ENCODE data around the gene ATP5F1A. TPM values are rescaled to one million over a fixed set of nuclear protein-coding genes. Genes with fewer than 3 reads are reported as not detected.
"Not testable (repeated sequence)": the region's sequence is repeated elsewhere in the genome, so short reads cannot be mapped to it uniquely, and the experiment has no call there.

ATP5F1A gene
- total RNA-seq, 1 donor from 2014 or later = 200 TPM

DNA sequence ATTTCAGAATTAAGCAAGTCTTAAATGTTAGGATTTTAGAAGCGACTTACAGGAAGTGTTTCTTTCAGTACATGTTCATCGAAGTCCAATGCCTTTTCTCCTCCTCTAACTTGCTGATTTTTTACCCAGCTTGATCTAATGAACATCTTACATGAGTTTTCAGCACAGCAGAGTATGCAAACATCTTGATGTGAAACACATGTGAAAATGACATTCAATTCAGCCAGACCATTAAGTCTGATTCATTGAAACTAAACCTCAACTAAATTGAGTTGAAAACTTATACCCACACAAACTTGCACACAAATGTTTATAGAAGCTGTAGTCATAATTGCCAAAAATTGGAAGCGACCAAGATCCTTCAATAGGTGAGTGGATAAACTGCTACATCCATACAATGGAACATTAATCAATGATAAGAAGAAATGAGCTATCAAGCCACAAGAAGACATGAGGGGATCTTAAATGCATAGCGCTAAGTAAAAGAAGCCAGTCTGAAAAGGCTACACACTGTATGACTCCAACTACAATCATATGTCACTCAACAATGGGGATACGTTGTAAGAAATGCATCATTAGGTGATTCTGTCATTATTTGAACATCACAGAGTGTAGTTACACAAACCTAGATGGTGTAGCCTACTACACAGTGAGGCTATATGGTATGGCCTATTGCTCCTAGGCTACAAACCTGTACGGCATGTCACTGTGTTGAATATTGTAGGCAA is 44.6 kb downstream of the ATP5F1A start:
- DNase-seq (ENCODE audit: low spot score) = no peak
- ATAC-seq = no peak
- intact Hi-C loops (cut with DNase I) = no loop called here

DNA sequence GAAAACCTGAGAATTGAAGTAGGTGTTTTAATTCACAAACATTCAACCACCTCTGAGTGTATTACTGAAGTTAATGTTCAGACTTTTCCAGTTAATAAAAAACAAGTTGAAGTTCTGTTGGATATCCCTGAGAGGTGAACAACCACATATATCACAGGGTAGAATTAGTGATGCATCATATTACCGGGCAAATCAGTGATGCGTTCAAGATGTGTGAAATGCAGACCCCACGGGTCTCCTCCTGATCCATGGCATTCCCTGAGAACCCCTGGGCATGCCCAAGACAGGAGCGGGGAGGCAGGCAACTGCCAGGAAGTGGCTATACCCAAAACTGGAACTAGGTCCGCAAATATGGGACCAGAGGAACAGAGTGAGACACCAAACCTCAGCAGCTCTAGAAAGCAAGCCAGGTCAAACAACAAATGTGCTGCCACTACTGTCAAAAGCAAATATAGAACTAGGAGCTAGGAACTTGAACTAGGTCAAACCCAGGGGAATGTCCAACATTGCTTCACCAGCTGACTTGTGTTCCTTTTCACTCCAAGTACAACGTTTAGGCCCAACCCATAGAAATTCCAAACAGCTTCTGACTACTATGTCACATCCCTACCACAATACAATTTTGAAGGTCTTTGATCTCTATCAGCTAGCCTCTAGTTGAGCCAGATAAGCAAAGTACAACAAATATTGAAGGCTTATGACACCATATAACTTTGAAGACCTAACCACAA is 46.2 kb downstream of the ATP5F1A start:
- ATAC-seq = peak; percentile 68
- intact Hi-C loops (cut with DNase I) = no loop called here

DNA sequence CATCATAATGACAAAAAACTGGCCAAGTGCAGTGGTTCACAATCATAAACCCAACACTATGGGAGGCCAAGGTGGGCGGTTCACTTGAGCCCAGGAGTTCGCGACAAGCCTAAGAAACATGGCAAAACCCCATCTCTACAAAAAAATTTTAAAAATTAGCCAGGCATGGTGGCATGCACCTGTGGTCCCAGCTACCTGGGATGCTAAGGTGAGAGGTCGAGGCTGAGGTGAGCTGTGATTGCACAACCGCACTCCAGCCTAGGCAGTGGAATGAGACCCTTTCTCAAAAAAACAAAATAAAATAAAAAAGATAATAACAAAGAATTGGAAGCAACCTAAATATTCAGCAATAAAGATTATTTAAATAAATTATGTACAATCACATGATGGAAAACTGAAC is 47.8 kb downstream of the ATP5F1A start:
- ATAC-seq (no peak), DNase-seq (ENCODE audit: low spot score) (no peak)
- intact Hi-C loops (cut with DNase I) = no loop called here

More for the DNA sequence above, 46.2 kb downstream of the ATP5F1A start:
- DNase-seq (ENCODE audit: low spot score) = no peak

DNA sequence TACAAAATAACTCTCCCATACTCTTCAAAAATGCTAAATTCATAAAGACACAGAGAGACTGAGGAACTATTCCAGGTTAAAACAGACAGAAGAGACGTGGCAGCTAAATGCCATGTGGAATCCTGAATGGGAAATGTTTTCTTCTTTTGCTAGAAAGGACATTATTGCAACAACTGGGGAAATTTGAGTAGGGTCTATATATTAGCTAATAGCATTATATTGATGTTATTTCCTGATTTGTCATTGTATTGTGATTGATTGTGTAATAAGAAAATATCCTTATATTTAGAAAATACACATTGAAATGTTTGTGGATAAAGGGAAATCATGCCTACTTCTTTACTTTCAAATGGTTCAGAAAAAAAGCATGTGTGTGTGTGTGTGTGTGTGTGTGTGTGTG is 49.5 kb downstream of the ATP5F1A start:
- ATAC-seq (no peak), DNase-seq (ENCODE audit: low spot score) (no peak)
- intact Hi-C loops (cut with DNase I) = no loop called here

DNA sequence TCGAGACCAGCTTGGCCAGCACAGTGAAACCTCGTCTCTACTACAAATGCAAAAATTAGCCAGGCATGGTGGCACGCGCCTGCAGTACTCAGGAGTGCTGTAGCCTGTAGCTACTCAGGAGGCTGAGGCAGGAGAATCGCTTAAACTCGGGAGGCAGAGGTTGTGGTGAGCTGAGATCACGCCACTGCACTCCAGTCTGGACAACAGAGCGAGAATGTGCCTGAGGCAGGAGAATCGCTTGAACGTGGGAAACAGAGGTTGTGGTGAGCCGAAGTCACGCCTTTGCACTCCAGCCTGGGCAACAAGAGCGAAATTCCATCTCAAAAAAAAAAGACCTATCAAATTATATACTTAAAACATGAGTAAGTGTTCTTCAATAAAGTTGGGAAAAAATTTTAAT is 50.7 kb downstream of the ATP5F1A start:
- DNase-seq (ENCODE audit: low spot score); intact Hi-C loops (cut with DNase I); ATAC-seq: not testable (repeated sequence)

DNA sequence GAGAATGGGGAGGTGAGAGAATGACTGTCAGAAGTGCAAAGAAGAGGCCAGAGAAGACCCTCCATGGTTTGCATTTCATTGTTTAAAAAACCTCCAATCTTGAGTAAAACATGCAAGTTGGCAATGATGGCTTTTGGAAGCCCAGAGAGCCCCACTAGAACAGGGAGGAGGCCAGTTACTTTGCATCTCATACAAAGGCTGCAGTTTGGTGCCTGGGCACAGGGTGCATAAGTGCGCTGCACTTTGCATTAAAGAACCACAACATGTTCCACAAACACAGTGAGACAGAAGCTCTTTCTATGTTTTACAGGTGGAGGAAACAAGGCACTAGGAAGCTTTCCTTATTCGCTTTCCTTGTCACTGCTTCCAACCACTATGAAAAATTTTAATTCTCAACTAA is 51.4 kb downstream of the ATP5F1A start:
- ATAC-seq = no peak
- no peak for DNase-seq (ENCODE audit: low spot score)
- intact Hi-C loops (cut with DNase I) = no loop called here

DNA sequence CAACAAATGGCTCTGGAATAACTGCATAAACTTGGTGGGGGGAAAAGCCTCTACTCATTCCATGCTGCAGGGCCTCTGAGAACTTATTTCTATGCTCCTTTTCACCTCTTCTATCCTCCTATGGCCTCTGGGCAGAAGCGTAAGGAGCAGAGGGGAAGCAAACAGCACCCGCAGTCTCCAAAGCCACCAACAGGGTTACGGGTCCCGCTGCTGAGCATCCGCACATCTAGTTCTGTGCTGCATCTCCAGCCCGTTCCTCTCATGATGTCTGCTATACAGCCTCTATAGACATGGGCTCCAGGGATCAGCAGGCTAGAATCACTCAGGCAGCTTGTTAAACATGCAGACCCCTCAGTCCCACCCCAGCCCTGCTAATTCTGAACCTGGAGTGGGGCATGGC is 52.0 kb downstream of the ATP5F1A start:
- intact Hi-C loops (cut with DNase I) = no loop called here
- ATAC-seq = no peak
- no peak for DNase-seq (ENCODE audit: low spot score)

DNA sequence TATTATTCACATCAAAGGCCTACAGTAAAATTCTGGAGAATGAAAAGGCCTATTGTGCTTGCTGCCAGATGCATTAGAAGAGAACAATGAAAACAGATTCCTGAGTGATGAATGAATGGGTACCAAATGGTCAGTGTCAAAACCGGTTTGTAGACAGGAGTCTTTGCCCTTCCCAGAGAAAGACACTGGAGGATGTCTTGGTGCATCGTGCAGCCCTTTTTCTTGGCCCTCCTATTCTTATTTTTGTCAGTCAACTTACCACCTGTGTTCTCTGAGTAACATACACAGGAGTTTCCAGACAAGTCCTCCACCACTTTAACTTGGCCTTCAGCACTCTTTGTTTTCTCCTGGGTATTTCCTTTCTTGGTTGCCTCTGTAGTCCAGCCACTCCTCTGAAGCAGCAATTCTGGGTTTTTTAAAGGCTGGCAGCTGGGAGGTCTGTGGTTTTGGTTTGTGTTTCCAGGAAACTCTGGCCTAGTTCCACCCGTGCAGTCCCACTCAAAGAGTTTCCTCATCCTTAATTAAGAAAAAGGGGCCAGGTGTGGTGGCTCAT is 55.4 kb downstream of the ATP5F1A start:
- ATAC-seq = peak; percentile 76
- intact Hi-C loops (cut with DNase I) = no loop called here
- DNase-seq (ENCODE audit: low spot score) = no peak

DNA sequence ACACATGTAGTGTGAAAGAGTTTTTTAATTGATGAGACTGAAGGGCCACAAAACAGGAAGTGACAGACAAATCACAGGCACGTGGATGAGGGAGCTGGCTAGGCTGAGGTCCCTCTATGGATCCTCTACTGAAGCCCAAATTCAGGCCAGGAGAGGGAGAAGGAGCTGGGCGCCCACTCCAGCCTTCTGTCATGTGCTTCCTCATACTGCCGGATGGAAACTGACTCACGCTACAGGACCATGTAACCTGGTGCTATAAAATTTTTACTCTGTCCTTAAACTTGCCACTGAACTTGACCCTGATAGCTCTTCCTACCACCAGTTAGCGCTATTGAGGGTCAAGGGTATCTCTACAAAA is 57.4 kb downstream of the ATP5F1A start:
- DNase-seq (ENCODE audit: low spot score) = no peak
- intact Hi-C loops (cut with DNase I) = no loop called here
- no peak for ATAC-seq

DNA sequence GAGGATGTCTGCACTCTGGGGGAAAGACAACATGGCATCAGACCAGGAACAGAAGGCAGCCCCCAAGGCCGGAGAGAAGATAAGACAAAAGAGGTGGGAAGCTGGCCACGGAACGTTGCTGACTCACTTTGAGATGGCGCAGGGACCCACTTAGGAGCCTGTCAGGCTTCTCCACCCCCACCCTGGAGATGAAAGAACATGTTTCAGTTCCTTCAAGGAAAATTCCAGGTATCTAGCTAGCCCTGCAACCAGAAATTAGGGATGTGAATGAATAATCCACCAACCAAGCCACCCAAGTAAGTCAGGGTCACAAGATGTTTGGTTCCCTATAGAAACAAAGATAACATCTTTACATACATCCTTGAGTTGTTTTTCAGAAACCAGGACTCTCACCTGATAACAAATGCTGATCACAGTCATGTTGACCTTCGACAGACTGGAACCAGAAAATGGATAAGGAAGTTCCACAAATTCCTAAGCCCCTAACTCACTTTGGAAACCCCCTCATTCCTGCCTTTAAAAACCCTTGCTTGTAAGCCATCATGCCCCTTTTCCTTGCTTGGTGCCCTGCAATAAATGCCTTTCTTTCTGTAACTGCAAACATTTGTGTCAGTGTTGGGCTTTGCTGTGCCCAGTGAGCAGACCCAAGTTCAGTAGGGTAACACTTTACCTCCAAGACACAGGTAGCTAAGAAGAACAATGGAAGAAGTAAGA is 57.9 kb downstream of the ATP5F1A start:
- DNase-seq (ENCODE audit: low spot score) = no peak
- intact Hi-C loops (cut with DNase I) = no loop called here
- no peak for ATAC-seq

DNA sequence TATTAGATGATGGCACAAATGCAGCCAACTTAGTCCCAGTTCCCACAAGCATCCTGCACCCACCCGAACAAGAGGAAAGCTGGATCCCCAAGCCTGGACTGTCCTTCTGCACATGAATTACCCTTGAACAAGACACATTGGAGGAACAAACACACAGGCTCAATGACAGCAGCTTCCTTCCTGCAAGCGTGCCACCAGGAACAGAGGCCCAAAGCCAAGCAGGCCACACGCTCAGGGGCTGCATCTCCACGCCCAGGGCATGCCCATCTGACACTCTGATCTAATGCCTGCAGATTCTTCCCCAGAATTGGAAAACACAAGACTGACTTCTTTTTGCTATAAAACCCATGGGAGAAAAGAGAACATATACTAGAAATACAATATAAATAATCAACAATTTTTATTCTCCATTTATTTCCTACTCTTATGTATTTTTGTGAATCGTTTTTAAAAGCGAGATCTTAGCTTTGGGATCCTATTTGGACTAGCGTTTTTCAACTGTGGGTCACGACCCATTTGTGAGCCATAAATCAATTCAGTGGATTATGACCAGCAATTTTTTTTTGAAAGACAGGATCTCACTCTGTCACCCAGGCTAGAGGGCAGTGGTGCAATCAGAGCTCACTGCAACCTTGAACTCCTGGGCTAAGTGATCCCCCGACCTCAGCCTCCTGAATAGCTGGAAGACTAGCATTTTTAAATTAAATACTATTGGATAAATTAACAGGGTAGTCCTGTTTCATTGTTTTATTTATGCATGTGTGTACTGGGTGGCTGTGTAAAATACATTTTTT is 60.4 kb downstream of the ATP5F1A start:
- DNase-seq (ENCODE audit: low spot score) (no peak), ATAC-seq (no peak)
- intact Hi-C loops (cut with DNase I) = no loop called here

DNA sequence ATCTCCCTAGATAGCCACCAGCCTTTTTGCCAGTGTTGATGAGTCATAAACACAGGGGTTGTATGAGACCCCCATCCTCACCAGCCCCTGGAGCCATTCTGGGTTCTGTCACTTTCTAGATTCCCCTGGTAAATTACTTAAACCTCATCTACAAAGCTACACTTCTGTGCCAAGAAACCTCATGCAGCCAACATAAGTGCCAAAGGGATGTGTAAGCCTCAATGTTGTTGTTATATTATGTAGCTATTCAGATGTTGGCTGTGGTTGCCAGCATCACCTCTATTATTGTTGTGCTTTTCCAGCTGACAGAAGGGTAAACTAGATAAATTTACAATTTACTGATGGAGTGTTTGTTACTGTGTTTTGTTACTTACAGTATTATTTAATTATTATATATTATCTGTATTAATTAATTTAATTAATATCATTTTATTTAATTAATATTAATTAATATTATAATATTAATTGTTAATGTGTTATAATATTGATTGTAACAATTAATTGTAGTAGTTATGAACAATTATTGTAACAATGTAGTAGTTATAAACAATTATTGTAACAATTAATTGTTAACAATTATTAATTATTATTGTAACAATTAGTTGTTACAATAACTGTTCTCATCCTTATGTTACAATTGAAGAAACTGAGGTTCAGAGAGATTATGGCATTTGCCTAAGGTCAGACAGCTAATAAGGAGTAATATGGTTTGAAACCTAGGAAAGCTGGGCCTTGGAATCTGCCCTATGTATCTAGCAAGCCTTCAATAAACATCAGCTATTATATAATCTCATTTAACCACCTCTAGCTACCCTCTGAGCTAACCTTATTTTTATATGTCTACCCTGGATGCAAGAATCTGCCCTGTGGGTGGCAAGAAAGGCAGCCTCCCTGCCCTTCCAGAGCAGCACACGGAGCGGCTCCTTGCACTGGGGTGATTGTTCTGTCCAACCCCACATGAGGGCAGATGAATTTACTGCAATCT is 62.1 kb downstream of the ATP5F1A start:
- ATAC-seq (no peak), DNase-seq (ENCODE audit: low spot score) (no peak)
- intact Hi-C loops (cut with DNase I) = no loop called here

DNA sequence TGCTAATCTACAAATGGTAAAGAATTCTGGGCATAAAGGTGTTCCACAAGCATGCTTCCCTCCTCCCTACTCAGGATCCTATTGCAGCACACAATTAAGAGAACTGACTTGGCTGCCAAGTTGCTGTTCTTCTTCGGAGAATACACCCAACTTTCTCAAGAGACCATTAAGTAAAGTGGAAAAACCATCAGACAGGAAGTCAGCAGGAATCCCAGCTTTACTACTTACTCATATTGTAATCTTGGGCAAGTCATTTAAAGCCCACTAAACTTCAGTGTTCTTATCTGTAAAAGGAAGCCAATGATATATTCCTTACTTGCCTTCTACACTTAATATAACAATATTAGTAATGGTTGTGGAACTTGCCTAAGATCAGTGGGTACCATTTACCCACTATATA is 63.9 kb downstream of the ATP5F1A start:
- no peak for ATAC-seq
- DNase-seq (ENCODE audit: low spot score) = no peak
- intact Hi-C loops (cut with DNase I) = no loop called here

DNA sequence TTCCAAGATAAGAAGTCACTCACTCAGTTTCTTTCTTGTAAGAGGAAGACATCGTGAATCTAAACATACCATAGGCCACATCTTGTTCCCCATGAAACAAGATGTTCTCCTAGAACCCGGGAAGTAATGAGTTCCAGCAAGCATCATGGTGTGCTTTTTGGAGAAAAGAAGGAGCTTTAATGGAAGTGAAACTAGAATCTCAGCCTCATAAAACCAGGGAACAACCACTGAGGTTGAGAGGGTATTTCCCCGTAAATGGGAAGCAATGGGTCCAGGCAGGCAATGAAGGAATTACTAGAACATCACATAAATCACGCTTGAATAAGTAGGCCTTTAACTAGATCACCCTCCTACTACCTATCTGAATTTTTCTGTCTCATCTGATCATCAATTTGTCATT is 66.4 kb downstream of the ATP5F1A start:
- intact Hi-C loops (cut with DNase I) = no loop called here
- no peak for ATAC-seq
- DNase-seq (ENCODE audit: low spot score) = no peak
